Measurements from ENCODE around the gene ARMS2.

- TF ChIP-seq CTCF (IDR thresholded peaks at IDR 0.05) (no peak), EP300 (IDR thresholded peaks at IDR 0.05; ENCODE audit: borderline replicate concordance in 1 of 2, low read depth in 1 of 2, low read length in 1 of 2) (no peak), POLR2AphosphoS5 (IDR thresholded peaks at IDR 0.05; ENCODE audit: low read depth, low read length) (no peak), TEAD4 (IDR thresholded peaks at IDR 0.05; ENCODE audit: borderline replicate concordance, insufficient read depth) (no peak), USF1 (IDR thresholded peaks at IDR 0.05; ENCODE audit: borderline replicate concordance, low read depth) (no peak), ZBTB33 (IDR thresholded peaks at IDR 0.05; ENCODE audit: borderline replicate concordance, low read depth) (no peak), YY1 (IDR thresholded peaks at IDR 0.05; ENCODE audit: low read depth) (no peak)
- TF ChIP-seq, protein P1, sequence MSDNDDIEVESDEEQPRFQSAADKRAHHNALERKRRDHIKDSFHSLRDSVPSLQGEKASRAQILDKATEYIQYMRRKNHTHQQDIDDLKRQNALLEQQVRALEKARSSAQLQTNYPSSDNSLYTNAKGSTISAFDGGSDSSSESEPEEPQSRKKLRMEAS (IDR thresholded peaks at IDR 0.05; ENCODE audit: low read depth) = no peak
- TF ChIP-seq, protein P2, sequence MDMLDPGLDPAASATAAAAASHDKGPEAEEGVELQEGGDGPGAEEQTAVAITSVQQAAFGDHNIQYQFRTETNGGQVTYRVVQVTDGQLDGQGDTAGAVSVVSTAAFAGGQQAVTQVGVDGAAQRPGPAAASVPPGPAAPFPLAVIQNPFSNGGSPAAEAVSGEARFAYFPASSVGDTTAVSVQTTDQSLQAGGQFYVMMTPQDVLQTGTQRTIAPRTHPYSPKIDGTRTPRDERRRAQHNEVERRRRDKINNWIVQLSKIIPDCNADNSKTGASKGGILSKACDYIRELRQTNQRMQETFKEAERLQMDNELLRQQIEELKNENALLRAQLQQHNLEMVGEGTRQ (IDR thresholded peaks at IDR 0.05; ENCODE audit: borderline replicate concordance, low read depth, low read length) = no peak
Measured at GRCh38 chr10:122497241-122497640, 42.8 kb downstream of the ARMS2 start.
